ENCODE results near the gene SSUH2.

DNA sequence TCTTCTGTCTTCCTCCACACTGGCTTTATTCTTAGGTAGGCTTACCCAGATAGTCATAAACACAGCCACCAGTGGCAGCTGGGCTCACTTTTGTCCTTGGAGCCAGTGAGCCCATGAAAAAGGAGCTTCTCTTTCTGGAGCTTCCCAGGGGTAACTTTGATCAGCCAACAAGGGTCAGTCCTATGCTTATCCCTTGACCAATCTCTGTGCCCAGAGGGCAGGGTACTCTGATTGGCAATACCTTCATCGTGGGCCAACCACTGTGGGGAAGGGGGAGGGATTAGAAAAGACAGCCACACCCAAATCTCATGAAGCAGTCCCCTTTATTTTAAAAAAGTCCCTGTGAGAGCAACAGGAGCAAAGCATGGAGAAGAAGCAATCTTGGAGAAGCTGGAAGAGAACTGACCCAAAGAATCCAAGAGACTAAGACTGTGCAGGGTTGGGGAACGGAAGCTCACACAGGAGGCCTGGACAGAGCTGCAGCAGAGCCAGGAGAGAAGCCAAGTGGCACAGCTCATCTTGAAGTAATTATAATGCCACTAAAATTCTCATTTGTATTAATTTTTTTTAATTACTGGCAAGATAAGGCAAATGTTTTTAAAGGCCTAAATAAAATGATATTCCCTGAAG is 70.4 kb downstream of the SSUH2 start:
- TF ChIP-seq, protein P1, sequence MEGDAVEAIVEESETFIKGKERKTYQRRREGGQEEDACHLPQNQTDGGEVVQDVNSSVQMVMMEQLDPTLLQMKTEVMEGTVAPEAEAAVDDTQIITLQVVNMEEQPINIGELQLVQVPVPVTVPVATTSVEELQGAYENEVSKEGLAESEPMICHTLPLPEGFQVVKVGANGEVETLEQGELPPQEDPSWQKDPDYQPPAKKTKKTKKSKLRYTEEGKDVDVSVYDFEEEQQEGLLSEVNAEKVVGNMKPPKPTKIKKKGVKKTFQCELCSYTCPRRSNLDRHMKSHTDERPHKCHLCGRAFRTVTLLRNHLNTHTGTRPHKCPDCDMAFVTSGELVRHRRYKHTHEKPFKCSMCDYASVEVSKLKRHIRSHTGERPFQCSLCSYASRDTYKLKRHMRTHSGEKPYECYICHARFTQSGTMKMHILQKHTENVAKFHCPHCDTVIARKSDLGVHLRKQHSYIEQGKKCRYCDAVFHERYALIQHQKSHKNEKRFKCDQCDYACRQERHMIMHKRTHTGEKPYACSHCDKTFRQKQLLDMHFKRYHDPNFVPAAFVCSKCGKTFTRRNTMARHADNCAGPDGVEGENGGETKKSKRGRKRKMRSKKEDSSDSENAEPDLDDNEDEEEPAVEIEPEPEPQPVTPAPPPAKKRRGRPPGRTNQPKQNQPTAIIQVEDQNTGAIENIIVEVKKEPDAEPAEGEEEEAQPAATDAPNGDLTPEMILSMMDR (tag by site-specific recombination; IDR thresholded peaks at IDR 0.05), result no peak
- TF ChIP-seq ZNF791 (tag by site-specific recombination; IDR thresholded peaks at IDR 0.05), result no peak
- no peak for TF ChIP-seq KLF16 (tag by site-specific recombination; IDR thresholded peaks at IDR 0.05)
- TF ChIP-seq KLF10 (tag by site-specific recombination; IDR thresholded peaks at IDR 0.05), result no peak
- no peak for TF ChIP-seq ZNF114 (tag by site-specific recombination; IDR thresholded peaks at IDR 0.05)
- no peak for TF ChIP-seq ZNF777 (tag by site-specific recombination; IDR thresholded peaks at IDR 0.05; ENCODE audit: borderline replicate concordance)
- no peak for TF ChIP-seq OVOL3 (tag by site-specific recombination; IDR thresholded peaks at IDR 0.05)
- TF ChIP-seq ZBTB7A (tag by site-specific recombination; IDR thresholded peaks at IDR 0.05; ENCODE audit: low read depth), result no peak

All from HEK293 (cell line).